Measurements from ENCODE around the gene SLC6A17.

GRCh38 chr1:110245876-110246620 is 95.8 kb downstream of the SLC6A17 start:
- no peak for TF ChIP-seq POLR2A (IDR thresholded peaks at IDR 0.05; ENCODE audit: low read depth, low read length)
- no peak for TF ChIP-seq POLR2AphosphoS5 (IDR thresholded peaks at IDR 0.05; ENCODE audit: low read depth, low read length)
- TF ChIP-seq POU2F2 (IDR thresholded peaks at IDR 0.05; ENCODE audit: low read depth, low read length) = no peak

All from GM12891 (cell line).